Fibroblast of lung (primary cell): ENCODE results near the gene PROP1.

ENCODE experiments used
- EZH2 ChIP-seq: IDR thresholded peaks from 2 replicates; pipeline ENCODE4 v1.5.1; 2012; ENCODE audit warnings: low read length, control low read depth, mild to moderate bottlenecking; ENCODE audit errors: missing control alignments
- TF ChIP-seq, protein P1 (sequence below), 2 donors: IDR thresholded peaks in 1 of 2; conservative IDR thresholded peaks in 1 of 2; 1 replicate in 1 of 2; 2 replicates in 1 of 2; pipeline ENCODE4 v1.5.1; 2011 to 2012; ENCODE audit warnings: low read length in 2 of 2, control low read depth in 1 of 2, inconsistent platforms in 1 of 2, low read depth in 1 of 2, mild to moderate bottlenecking in 1 of 2

DNA sequence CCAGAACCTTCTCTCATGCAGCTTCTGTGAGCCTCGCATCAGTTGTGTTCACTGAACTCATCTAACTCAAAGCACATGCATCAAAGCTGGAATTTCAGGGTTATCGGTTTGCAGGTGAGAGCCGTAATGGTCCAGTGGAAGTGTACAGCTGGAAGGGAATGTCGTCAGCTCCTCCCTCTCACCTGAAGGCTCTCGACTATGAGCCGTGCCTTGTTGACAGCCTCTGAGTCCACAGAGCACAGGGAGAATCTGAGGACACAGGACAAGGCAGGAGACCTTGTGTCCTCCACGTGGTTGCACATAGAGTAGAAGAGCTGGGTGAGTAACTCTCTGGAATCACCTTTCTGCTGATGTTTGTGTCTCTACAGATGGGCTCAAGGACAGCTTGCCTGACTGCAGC, 38.8 kb downstream of the PROP1 start:
- TF ChIP-seq EZH2: no peak
- TF ChIP-seq, protein P1, sequence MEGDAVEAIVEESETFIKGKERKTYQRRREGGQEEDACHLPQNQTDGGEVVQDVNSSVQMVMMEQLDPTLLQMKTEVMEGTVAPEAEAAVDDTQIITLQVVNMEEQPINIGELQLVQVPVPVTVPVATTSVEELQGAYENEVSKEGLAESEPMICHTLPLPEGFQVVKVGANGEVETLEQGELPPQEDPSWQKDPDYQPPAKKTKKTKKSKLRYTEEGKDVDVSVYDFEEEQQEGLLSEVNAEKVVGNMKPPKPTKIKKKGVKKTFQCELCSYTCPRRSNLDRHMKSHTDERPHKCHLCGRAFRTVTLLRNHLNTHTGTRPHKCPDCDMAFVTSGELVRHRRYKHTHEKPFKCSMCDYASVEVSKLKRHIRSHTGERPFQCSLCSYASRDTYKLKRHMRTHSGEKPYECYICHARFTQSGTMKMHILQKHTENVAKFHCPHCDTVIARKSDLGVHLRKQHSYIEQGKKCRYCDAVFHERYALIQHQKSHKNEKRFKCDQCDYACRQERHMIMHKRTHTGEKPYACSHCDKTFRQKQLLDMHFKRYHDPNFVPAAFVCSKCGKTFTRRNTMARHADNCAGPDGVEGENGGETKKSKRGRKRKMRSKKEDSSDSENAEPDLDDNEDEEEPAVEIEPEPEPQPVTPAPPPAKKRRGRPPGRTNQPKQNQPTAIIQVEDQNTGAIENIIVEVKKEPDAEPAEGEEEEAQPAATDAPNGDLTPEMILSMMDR (conservative IDR thresholded peaks at IDR 0.05 in 1 of 2, IDR thresholded peaks at IDR 0.05 in 1 of 2; ENCODE audit: low read depth in 1 of 2, low read length in 2 of 2): no peak
